DMS 273 (cell line): ENCODE results near the gene SEC16B.
"Not testable (repeated sequence)": the region's sequence is repeated elsewhere in the genome, so short reads cannot be mapped to it uniquely, and the experiment has no call there.

Source experiments
- DNase-seq: peaks from one replicate; lab custom pipeline; 2025; ENCODE audit not compliant: unreplicated experiment; lab: John Stamatoyannopoulos, UW

The SEC16B gene

GRCh38 chr1:177969825-177970371 is at the start of gene SEC16B:
Gene SEC16B, minus strand, starts transcription at chr1:177970058. Its CDS starts 2,077 bp downstream, at chr1:177967981.
- DNase-seq: no peak

GRCh38 chr1:178019622-178020021 is 49.8 kb upstream of the SEC16B start:
- no peak for DNase-seq

- no peak for DNase-seq
Measured at GRCh38 chr1:178019208-178019607, 49.4 kb upstream of the SEC16B start.

GRCh38 chr1:178017517-178017916 is 47.7 kb upstream of the SEC16B start:
- no peak for DNase-seq

GRCh38 chr1:178011864-178012503 is 42.1 kb upstream of the SEC16B start:
- DNase-seq: no peak

GRCh38 chr1:178011465-178011828 is 41.6 kb upstream of the SEC16B start:
- DNase-seq: no peak

GRCh38 chr1:178010674-178011464 is 41.0 kb upstream of the SEC16B start:
- no peak for DNase-seq

- DNase-seq: no peak
Measured at GRCh38 chr1:178006043-178006442, 36.2 kb upstream of the SEC16B start.

GRCh38 chr1:178005450-178005849 is 35.6 kb upstream of the SEC16B start:
- no peak for DNase-seq

GRCh38 chr1:178004926-178005391 is 35.1 kb upstream of the SEC16B start:
- DNase-seq: no peak

- no peak for DNase-seq
Measured at GRCh38 chr1:177998696-177999631, 29.1 kb upstream of the SEC16B start.

GRCh38 chr1:177996957-177997356 is 27.1 kb upstream of the SEC16B start:
- DNase-seq: no peak

- DNase-seq: no peak
Measured at GRCh38 chr1:177995369-177995768, 25.5 kb upstream of the SEC16B start.

- not testable (repeated sequence) for DNase-seq
Measured at GRCh38 chr1:177986281-177986680, 16.4 kb upstream of the SEC16B start.

- no peak for DNase-seq
Measured at GRCh38 chr1:177984761-177985160, 14.9 kb upstream of the SEC16B start.

- DNase-seq: peak; percentile 97
Measured at GRCh38 chr1:177984136-177984525, 14.3 kb upstream of the SEC16B start.

- peak; percentile 77 for DNase-seq
Measured at GRCh38 chr1:177983482-177984135, 13.8 kb upstream of the SEC16B start.

- DNase-seq: peak; percentile 95
Measured at GRCh38 chr1:177983077-177983476, 13.2 kb upstream of the SEC16B start.

- DNase-seq: peak; percentile 79
Measured at GRCh38 chr1:177981200-177981599, 11.3 kb upstream of the SEC16B start.

- DNase-seq: no peak
Measured at GRCh38 chr1:177979272-177979671, 9.4 kb upstream of the SEC16B start.

- DNase-seq: no peak
Measured at GRCh38 chr1:177978530-177978929, 8.7 kb upstream of the SEC16B start.
